ENCODE results near the gene DNM3.
"Not testable (repeated sequence)": the region's sequence is repeated elsewhere in the genome, so short reads cannot be mapped to it uniquely, and the experiment has no call there.

Gene DNM3

GRCh38 chr1:172019976-172020375, 178.7 kb downstream of the DNM3 start:
- no peak overlapping the region for H3K4me3 ChIP-seq (replicated peaks; ENCODE audit: low read depth, low read length)
- TF ChIP-seq, protein P1, sequence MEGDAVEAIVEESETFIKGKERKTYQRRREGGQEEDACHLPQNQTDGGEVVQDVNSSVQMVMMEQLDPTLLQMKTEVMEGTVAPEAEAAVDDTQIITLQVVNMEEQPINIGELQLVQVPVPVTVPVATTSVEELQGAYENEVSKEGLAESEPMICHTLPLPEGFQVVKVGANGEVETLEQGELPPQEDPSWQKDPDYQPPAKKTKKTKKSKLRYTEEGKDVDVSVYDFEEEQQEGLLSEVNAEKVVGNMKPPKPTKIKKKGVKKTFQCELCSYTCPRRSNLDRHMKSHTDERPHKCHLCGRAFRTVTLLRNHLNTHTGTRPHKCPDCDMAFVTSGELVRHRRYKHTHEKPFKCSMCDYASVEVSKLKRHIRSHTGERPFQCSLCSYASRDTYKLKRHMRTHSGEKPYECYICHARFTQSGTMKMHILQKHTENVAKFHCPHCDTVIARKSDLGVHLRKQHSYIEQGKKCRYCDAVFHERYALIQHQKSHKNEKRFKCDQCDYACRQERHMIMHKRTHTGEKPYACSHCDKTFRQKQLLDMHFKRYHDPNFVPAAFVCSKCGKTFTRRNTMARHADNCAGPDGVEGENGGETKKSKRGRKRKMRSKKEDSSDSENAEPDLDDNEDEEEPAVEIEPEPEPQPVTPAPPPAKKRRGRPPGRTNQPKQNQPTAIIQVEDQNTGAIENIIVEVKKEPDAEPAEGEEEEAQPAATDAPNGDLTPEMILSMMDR (IDR thresholded peaks at IDR 0.05; ENCODE audit: insufficient read depth, low read length, poor library complexity, severe bottlenecking): no peak
- no peak for DNase-seq (ENCODE audit: extremely low read depth, insufficient read length)
- no peaks in the 10 kb centered on the region for H3K36me3 ChIP-seq (ENCODE audit: control insufficient read depth, insufficient read depth, low read length)
- H3K27me3 ChIP-seq (replicated peaks; ENCODE audit: control insufficient read depth, insufficient read depth, low read length): no peaks in the 10 kb centered on the region; the same call in 1 of the 2 replicates

GRCh38 chr1:172024516-172024915, 183.2 kb downstream of the DNM3 start:
- TF ChIP-seq, protein P1 (IDR thresholded peaks at IDR 0.05; ENCODE audit: insufficient read depth, low read length, poor library complexity, severe bottlenecking): no peak
- no peak overlapping the region for H3K4me3 ChIP-seq (replicated peaks; ENCODE audit: low read depth, low read length)
- H3K36me3 ChIP-seq (ENCODE audit: control insufficient read depth, insufficient read depth, low read length): no peaks in the 10 kb centered on the region
- no peak for DNase-seq (ENCODE audit: extremely low read depth, insufficient read length)
- no peaks in the 10 kb centered on the region; the same call in 1 of the 2 replicates for H3K27me3 ChIP-seq (replicated peaks; ENCODE audit: control insufficient read depth, insufficient read depth, low read length)

DNA sequence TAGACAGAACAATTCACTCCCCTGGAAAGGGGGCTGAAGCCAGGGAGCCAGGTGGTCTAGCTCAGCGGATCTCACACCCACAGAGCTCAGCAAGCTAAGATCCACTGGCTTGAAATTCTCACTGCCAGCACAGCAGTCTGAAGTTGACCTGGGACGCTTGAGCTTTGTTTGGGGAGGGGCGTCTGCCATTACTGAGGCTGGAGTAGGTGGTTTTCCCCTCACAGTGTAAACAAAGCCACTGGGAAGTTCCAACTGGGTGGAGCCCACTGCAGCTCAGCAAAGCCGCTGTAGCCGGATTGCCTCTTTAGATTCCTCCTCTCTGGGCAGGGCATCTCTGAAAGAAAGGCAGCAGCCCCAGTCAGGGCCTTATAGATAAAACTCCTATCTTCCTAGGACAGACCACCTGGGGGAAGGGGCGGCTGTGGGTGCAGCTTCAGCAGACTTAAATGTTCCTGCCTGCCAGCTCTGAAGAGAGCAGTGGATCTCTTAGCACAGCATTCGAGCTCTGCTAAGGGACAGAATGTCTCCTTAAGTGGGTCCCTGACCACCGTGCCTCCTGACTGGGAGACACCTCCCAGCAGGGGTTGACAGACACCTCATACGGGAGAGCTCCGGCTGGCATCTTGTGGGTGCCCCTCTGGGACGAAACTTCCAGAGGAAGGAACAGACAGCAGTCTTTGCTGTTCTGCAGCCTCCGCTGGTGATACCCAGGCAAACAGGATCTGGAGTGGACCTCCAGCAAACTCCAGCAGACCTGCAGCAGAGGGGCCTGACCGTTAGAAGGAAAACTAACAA, 183.8 kb downstream of the DNM3 start:
- not testable (repeated sequence) for H3K36me3 ChIP-seq (ENCODE audit: control insufficient read depth, insufficient read depth, low read length); DNase-seq (ENCODE audit: extremely low read depth, insufficient read length); H3K4me3 ChIP-seq (replicated peaks; ENCODE audit: low read depth, low read length); H3K27me3 ChIP-seq (replicated peaks; ENCODE audit: control insufficient read depth, insufficient read depth, low read length)

DNA sequence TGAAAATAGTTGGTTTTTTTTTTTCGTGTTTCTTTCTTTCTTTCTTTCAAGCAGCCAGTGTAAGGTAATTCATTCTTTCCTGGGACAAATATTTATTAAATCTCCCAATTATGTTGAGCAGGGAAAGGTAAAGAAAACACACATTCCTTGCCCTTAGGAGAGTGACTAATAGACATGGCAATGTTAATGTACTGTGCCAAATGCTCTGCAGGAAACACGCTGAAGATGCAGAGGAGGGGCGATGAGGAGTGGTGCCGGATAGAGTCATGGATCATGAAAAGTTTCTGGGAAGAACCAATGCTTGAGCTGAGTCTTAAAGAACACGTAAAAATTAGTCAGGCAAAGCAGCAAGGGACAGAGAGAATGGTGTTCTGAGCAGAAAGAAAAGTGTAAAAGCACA, 199.2 kb downstream of the DNM3 start:
- no peak for DNase-seq (ENCODE audit: extremely low read depth, insufficient read length)
- Histone ChIP-seq H3K36me3 (ENCODE audit: control insufficient read depth, insufficient read depth, low read length) (no peaks in the 10 kb centered on the region), H3K27me3 (replicated peaks; ENCODE audit: control insufficient read depth, insufficient read depth, low read length) (no peaks in the 10 kb centered on the region), H3K4me3 (replicated peaks; ENCODE audit: low read depth, low read length) (no peak overlapping the region)
- TF ChIP-seq, protein P1 (IDR thresholded peaks at IDR 0.05; ENCODE audit: insufficient read depth, low read length, poor library complexity, severe bottlenecking): no peak

GRCh38 chr1:172041102-172041501, 199.8 kb downstream of the DNM3 start:
- TF ChIP-seq, protein P1 (IDR thresholded peaks at IDR 0.05; ENCODE audit: insufficient read depth, low read length, poor library complexity, severe bottlenecking): no peak
- DNase-seq (ENCODE audit: extremely low read depth, insufficient read length): no peak
- Histone ChIP-seq H3K27me3 (replicated peaks; ENCODE audit: control insufficient read depth, insufficient read depth, low read length) (no peaks in the 10 kb centered on the region), H3K4me3 (replicated peaks; ENCODE audit: low read depth, low read length) (no peak overlapping the region), H3K36me3 (ENCODE audit: control insufficient read depth, insufficient read depth, low read length) (no peaks in the 10 kb centered on the region)

DNA sequence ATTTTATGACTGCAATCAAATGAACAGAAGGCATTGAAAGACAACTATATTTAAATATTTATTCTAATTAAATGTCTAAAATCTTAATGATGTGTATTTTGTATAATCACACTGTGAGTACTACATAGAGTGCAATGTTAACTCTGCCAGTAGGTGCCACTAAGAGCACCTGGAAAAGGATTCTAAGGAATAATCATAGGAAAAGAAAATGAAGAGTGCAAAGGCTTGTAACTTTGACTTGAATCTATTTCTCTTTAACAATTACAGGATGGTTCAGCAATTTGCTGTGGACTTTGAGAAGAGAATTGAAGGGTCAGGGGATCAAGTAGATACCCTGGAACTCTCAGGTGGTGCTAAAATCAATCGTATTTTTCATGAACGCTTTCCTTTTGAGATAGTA, 200.4 kb downstream of the DNM3 start:
- H3K27me3 ChIP-seq (replicated peaks; ENCODE audit: control insufficient read depth, insufficient read depth, low read length): no peaks in the 10 kb centered on the region
- no peaks in the 10 kb centered on the region for H3K36me3 ChIP-seq (ENCODE audit: control insufficient read depth, insufficient read depth, low read length)
- no peak for DNase-seq (ENCODE audit: extremely low read depth, insufficient read length)
- TF ChIP-seq, protein P1 (IDR thresholded peaks at IDR 0.05; ENCODE audit: insufficient read depth, low read length, poor library complexity, severe bottlenecking): no peak
- H3K4me3 ChIP-seq (replicated peaks; ENCODE audit: low read depth, low read length): no peak overlapping the region
